HepG2 (cell line): Measurements from ENCODE around the gene UNKL. TPM values are rescaled to one million over a fixed set of nuclear protein-coding genes. Genes with fewer than 3 reads are reported as not detected.
A peak's percentile ranks its signal among the peaks of the same experiment; 100 is the strongest.

Source experiments
- JARID2 ChIP-seq: sonication (generic); formaldehyde crosslinking; IDR thresholded peaks from 2 replicates; pipeline ENCODE4 v1.8.1; 2023; ENCODE audit warnings: missing genetic modification reagents, inconsistent platforms; ENCODE audit not compliant: insufficient replicate concordance
- KLF15 ChIP-seq: sonication (generic); formaldehyde crosslinking; IDR thresholded peaks from 2 replicates; pipeline ENCODE4 v1.8.1; 2023; ENCODE audit warnings: borderline replicate concordance, mild to moderate bottlenecking, inconsistent platforms, missing genetic modification reagents, mixed read lengths
- MATR3 ChIP-seq: sonication (generic); formaldehyde crosslinking; IDR thresholded peaks from 2 replicates; pipeline ENCODE4 v1.4.0; 2020; ENCODE audit warnings: missing genetic modification reagents
- NR2F1 ChIP-seq, 2 experiments: fragments of 450-650 bp in 1 of 2; formaldehyde crosslinking in 1 of 2; IDR thresholded peaks; 2 replicates each; pipeline versions ENCODE4 v1.5.0 to v1.6.1; 2016 to 2020; ENCODE audit warnings: mild to moderate bottlenecking in 1 of 2, missing compliant biosample characterization in 1 of 2, missing genetic modification reagents in 1 of 2, moderate library complexity in 1 of 2
- NR2F6 ChIP-seq, 2 experiments: IDR thresholded peaks; 2 replicates each; pipeline ENCODE4 v1.6.1; 2016; ENCODE audit warnings: antibody characterized with exemption in 1 of 2, mild to moderate bottlenecking in 1 of 2
- POLR2A ChIP-seq, 2 experiments: IDR thresholded peaks; 2 replicates each; pipeline ENCODE4 v1.6.1; 2011; ENCODE audit warnings: low read depth in 2 of 2, low read length in 2 of 2, mild to moderate bottlenecking in 1 of 2, moderate library complexity in 1 of 2; ENCODE audit not compliant: insufficient read depth in 1 of 2
- WIZ ChIP-seq: sonication (generic); formaldehyde crosslinking; IDR thresholded peaks from 2 replicates; pipeline ENCODE4 v1.5.1; 2020; ENCODE audit warnings: mild to moderate bottlenecking, missing genetic modification reagents
- ZFP36L2 ChIP-seq: sonication (generic); formaldehyde crosslinking; IDR thresholded peaks from 2 replicates; pipeline ENCODE4 v1.4.0; 2020; ENCODE audit warnings: missing genetic modification reagents
- ZFX ChIP-seq: sonication (generic); formaldehyde crosslinking; IDR thresholded peaks from 2 replicates; pipeline ENCODE4 v1.4.0; 2020; ENCODE audit warnings: mild to moderate bottlenecking, low read depth, missing genetic modification reagents, moderate library complexity
- ZNF12 ChIP-seq: sonication (generic); formaldehyde crosslinking; IDR thresholded peaks from 2 replicates; pipeline ENCODE4 v1.5.0; 2020; ENCODE audit warnings: missing genetic modification reagents
- ZNF230 ChIP-seq: sonication (generic); formaldehyde crosslinking; IDR thresholded peaks from 2 replicates; pipeline ENCODE4 v1.4.0; 2020; ENCODE audit warnings: mild to moderate bottlenecking, missing genetic modification reagents
- ZNF709 ChIP-seq: sonication (generic); formaldehyde crosslinking; IDR thresholded peaks from 2 replicates; pipeline ENCODE4 v1.5.0; 2020; ENCODE audit warnings: mild to moderate bottlenecking, missing genetic modification reagents
- polyA plus RNA-seq, 8 experiments: library from polyadenylated mRNA; depleted of rRNA in 3 of 8; stranded (reverse) in 7 of 8; unstranded in 1 of 8; fragments of >200 nt; fragmentation: Illumina TruSeq in 4 of 8; extraction: Trizol in 4 of 8; gene quantifications; 2 replicates each; pipeline versions ENCODE4 v1.2.1 to v1.2.3, GENCODE V29; 2011 to 2016; ENCODE audit warnings: low read depth in 4 of 8, missing spikeins in 1 of 8, mixed read lengths in 1 of 8; ENCODE audit not compliant: insufficient read depth in 1 of 8
- total RNA-seq, 5 experiments: library from RNA; depleted of rRNA; stranded (reverse); fragments of >200 nt; fragmentation: Illumina TruSeq; extraction: Trizol; gene quantifications; 2 replicates each; pipeline ENCODE4 v1.2.3, GENCODE V29; 2016; ENCODE audit warnings: low read depth in 1 of 5
- TF ChIP-seq, protein P1 (sequence below): sonication (generic); formaldehyde crosslinking; IDR thresholded peaks from 2 replicates; pipeline ENCODE4 v1.4.0; 2020; ENCODE audit warnings: missing genetic modification reagents
- TF ChIP-seq, protein P2 (sequence below): sonication (generic); formaldehyde crosslinking; IDR thresholded peaks from 2 replicates; pipeline ENCODE4 v1.5.0; 2020; ENCODE audit warnings: missing genetic modification reagents
- TF ChIP-seq, protein P3 (sequence below): sonication (generic); formaldehyde crosslinking; conservative IDR thresholded peaks from 2 replicates; pipeline ENCODE4 v1.8.0; 2022; ENCODE audit warnings: mild to moderate bottlenecking, moderate library complexity, missing genetic modification reagents
- TF ChIP-seq, protein P4 (sequence below): sonication (generic); formaldehyde crosslinking; IDR thresholded peaks from 2 replicates; pipeline ENCODE4 v1.5.1; 2020; ENCODE audit warnings: missing genetic modification reagents, mild to moderate bottlenecking, borderline replicate concordance
- TF ChIP-seq, protein P5 (sequence below): sonication (generic); formaldehyde crosslinking; IDR thresholded peaks from 2 replicates; pipeline ENCODE4 v1.4.0; 2020; ENCODE audit warnings: mild to moderate bottlenecking, missing genetic modification reagents
- TF ChIP-seq, protein P6 (sequence below): sonication (generic); formaldehyde crosslinking; IDR thresholded peaks from 2 replicates; pipeline ENCODE4 v1.4.0; 2020; ENCODE audit warnings: missing genetic modification reagents

UNKL gene
- total and polyA plus RNA-seq, 2 of the 13 experiments (the other 11 are each of a cell fraction or from before 2014, with no cell fraction given) = 10.4 to 17.6 TPM

DNA sequence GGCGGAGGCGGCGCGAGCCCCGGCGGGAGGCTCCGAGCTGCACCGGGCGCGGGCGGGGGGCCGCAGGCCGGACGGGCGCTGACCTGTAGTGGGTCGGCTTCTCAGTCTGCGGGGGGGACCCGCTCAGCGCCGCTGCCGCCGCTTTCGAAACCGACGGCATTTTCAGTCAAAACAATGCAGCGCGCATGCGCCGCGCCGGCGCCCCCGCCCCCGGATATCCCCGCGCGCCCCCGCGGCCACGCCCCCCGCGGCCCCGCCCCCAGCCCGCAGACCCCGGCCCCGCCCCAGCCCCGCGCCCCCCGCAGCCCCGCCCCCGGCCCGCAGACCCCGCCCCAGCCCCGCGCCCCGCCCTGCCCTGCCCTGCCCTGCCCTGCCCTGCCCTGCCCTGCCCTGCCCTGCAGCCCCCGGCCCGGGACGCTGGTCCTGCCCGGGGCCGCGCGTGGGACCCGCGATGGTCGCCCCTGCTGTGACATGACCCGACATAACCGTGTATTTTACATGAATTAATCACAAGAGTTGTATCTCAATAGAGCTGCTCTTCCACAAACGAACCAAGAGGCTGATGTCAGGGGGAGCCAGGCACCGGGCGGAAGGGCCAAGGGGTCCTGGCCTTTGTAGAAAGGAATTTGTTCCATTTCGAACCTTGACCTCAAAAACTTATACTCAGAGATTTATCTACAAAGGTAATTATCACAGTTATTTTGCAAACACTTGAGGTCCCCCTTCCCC lies at the start of gene UNKL (continued):
- TF ChIP-seq, protein P1, sequence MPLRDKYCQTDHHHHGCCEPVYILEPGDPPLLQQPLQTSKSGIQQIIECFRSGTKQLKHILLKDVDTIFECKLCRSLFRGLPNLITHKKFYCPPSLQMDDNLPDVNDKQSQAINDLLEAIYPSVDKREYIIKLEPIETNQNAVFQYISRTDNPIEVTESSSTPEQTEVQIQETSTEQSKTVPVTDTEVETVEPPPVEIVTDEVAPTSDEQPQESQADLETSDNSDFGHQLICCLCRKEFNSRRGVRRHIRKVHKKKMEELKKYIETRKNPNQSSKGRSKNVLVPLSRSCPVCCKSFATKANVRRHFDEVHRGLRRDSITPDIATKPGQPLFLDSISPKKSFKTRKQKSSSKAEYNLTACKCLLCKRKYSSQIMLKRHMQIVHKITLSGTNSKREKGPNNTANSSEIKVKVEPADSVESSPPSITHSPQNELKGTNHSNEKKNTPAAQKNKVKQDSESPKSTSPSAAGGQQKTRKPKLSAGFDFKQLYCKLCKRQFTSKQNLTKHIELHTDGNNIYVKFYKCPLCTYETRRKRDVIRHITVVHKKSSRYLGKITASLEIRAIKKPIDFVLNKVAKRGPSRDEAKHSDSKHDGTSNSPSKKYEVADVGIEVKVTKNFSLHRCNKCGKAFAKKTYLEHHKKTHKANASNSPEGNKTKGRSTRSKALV (CRISPR knock-in tag) = no peak
- TF ChIP-seq NR2F1 (CRISPR knock-in tag; IDR thresholded peaks at IDR 0.05) (peak in 1 of 2 experiments; percentile 30; a peak in 1 of 4 replicates), ZFX (CRISPR knock-in tag) (no peak; the same call in 1 of the 2 replicates), ZFP36L2 (no peak), ZNF12 (CRISPR knock-in tag) (no peak), WIZ (CRISPR knock-in tag) (no peak), ZNF230 (CRISPR knock-in tag) (no peak), ZNF709 (CRISPR knock-in tag) (no peak), NR2F6 (IDR thresholded peaks at IDR 0.05) (0 out of 2 replicates have a peak, but pooled peaks have one; percentile 31), NR2F6 (CRISPR knock-in tag; IDR thresholded peaks at IDR 0.05) (0 out of 2 replicates have a peak, but pooled peaks have one; percentile 33), POLR2A (IDR thresholded peaks at IDR 0.05; ENCODE audit: insufficient read depth in 1 of 2, low read depth in 2 of 2, low read length in 2 of 2) (0 out of 4 replicates have a peak, but pooled peaks of 1 of the 2 experiments have one; percentile 39), KLF15 (CRISPR knock-in tag) (no peak), JARID2 (CRISPR knock-in tag) (no peak), MATR3 (no peak)
- TF ChIP-seq, protein P2, sequence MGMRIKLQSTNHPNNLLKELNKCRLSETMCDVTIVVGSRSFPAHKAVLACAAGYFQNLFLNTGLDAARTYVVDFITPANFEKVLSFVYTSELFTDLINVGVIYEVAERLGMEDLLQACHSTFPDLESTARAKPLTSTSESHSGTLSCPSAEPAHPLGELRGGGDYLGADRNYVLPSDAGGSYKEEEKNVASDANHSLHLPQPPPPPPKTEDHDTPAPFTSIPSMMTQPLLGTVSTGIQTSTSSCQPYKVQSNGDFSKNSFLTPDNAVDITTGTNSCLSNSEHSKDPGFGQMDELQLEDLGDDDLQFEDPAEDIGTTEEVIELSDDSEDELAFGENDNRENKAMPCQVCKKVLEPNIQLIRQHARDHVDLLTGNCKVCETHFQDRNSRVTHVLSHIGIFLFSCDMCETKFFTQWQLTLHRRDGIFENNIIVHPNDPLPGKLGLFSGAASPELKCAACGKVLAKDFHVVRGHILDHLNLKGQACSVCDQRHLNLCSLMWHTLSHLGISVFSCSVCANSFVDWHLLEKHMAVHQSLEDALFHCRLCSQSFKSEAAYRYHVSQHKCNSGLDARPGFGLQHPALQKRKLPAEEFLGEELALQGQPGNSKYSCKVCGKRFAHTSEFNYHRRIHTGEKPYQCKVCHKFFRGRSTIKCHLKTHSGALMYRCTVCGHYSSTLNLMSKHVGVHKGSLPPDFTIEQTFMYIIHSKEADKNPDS = no peak
- TF ChIP-seq, protein P3, sequence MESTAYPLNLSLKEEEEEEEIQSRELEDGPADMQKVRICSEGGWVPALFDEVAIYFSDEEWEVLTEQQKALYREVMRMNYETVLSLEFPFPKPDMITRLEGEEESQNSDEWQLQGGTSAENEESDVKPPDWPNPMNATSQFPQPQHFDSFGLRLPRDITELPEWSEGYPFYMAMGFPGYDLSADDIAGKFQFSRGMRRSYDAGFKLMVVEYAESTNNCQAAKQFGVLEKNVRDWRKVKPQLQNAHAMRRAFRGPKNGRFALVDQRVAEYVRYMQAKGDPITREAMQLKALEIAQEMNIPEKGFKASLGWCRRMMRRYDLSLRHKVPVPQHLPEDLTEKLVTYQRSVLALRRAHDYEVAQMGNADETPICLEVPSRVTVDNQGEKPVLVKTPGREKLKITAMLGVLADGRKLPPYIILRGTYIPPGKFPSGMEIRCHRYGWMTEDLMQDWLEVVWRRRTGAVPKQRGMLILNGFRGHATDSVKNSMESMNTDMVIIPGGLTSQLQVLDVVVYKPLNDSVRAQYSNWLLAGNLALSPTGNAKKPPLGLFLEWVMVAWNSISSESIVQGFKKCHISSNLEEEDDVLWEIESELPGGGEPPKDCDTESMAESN (CRISPR knock-in tag) = no peak
- TF ChIP-seq, protein P4, sequence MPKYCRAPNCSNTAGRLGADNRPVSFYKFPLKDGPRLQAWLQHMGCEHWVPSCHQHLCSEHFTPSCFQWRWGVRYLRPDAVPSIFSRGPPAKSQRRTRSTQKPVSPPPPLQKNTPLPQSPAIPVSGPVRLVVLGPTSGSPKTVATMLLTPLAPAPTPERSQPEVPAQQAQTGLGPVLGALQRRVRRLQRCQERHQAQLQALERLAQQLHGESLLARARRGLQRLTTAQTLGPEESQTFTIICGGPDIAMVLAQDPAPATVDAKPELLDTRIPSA = no peak
- TF ChIP-seq, protein P5, sequence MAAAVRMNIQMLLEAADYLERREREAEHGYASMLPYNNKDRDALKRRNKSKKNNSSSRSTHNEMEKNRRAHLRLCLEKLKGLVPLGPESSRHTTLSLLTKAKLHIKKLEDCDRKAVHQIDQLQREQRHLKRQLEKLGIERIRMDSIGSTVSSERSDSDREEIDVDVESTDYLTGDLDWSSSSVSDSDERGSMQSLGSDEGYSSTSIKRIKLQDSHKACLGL (CRISPR knock-in tag) = no peak
- TF ChIP-seq, protein P6, sequence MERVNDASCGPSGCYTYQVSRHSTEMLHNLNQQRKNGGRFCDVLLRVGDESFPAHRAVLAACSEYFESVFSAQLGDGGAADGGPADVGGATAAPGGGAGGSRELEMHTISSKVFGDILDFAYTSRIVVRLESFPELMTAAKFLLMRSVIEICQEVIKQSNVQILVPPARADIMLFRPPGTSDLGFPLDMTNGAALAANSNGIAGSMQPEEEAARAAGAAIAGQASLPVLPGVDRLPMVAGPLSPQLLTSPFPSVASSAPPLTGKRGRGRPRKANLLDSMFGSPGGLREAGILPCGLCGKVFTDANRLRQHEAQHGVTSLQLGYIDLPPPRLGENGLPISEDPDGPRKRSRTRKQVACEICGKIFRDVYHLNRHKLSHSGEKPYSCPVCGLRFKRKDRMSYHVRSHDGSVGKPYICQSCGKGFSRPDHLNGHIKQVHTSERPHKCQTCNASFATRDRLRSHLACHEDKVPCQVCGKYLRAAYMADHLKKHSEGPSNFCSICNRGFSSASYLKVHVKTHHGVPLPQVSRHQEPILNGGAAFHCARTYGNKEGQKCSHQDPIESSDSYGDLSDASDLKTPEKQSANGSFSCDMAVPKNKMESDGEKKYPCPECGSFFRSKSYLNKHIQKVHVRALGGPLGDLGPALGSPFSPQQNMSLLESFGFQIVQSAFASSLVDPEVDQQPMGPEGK = 0 out of 2 replicates have a peak, but pooled peaks have one; percentile 14
